Hair follicular keratinocyte (primary cell): Measurements from ENCODE around the gene HCRTR1. TPM values are rescaled to one million over a fixed set of nuclear protein-coding genes. Genes with fewer than 3 reads are reported as not detected.

Experiments used
- total RNA-seq: library from RNA; depleted of rRNA; stranded (reverse); fragments of >200 nt; gene quantifications from 2 replicates; pipeline ENCODE4 v1.2.3, GENCODE V29; 2015

HCRTR1 gene
- not detected in 2 replicates for total RNA-seq

DNA sequence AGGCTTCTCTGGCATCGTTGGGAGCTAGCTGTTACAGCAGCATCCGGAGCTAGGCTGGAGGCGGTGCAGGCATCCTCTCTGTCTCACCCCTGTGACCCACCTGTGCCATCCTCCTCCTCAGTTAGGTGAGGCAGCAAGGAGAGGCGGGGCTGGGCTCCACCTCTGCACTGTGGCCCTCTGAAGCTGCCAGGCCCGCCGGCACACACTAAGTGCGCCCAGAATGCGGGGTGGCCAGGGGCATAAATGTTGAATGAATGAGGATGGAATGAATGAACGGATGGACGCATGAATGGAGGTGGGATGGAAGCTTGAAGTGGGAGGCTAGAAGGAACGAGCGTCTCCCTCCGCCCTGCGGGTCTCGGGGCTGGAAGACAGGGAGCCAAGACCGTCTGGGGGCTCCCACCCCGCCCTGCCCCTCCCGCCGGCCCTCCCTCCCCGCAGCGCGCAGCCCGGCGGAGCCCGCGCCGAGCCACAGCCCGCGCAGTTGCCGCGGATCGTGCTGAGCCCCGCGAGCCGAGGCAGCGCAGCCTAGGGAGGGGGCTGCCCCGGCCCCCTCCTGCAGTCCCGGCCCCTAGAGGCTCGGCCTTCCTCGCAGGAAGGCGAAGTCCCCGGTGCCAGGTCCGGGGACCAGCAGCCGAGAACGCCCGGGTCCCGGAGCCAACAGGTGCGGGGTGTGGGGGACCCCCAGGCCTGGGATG is at the start of gene HCRTR1:
HCRTR1 (plus strand) TSS at position 472 of the 698 bp plus-strand sequence. CDS start 1,504 bp downstream, outside the sequence.

DNA sequence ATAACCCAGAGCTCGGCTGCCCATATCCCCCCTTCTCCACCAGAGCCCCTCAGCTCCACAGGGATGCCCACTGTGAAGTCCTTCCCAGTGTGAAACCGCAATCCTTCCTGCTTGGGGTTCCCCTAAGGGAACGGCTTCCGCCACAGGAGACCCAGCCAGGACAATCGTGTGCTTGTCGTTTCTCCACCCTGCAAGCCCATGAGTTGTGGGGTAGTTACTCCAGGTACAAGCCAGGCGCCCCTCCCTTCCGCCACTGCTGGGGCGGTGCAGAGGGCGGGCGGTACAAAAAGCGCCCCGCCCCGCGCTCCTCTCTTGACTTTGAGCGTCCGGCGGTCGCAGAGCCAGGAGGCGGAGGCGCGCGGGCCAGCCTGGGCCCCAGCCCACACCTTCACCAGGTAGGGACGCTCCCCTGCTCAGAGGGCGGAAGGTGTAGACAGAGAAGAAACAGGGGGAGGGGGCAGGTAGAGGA is 41.3 kb upstream of the HCRTR1 start, which contains the start of gene TINAGL1:
TINAGL1 (plus strand) TSS at position 315 of the 469 bp plus-strand sequence. CDS start 634 bp downstream, outside the sequence.

DNA sequence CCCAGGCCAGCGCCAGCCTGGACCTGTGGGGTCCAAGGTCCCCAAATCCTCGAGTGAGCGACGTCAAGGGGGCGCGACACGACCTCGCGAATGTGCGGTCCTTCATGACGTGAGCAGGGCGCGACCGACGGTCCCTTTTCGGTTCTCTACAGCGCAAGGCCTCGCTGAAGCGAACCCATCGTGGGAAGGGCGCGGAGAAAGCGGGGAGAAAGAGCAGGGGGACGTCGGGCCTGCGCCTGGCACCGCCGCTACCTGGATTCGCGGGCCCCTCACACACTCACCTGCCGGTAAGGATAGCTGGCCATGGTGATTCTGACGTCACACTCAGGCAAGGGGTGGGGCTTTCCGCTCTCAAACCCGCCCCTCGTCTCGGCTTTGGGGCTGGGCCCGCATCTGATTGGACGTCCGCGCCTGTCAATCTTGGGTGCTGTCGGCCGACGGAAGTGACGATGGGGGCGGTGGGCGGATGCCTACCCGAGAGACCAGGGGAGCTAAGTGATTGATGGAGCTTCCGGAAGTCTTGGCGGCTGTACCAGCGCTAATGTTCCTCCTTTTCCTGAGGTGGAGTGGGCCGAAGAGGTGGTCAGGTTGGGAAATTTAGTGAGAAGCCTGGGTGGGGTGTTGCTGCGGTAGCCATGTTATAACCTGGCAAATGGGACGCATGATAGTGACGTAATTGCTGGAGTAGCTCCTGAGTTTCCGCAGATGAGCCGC is 27.2 kb downstream of the HCRTR1 start, which contains the start of gene PEF1:
PEF1 (minus strand) TSS at position 317 of the 714 bp plus-strand sequence; CDS start at position 305, 12 bp downstream.

Other genes starting within 250 kb of the HCRTR1 start
- 3.2 TPM in 1 of 2 replicates, not detected in the other for gene FABP3, start 244.6 kb upstream of the HCRTR1 start, total RNA-seq
- 362 and 491 TPM in 2 replicates for gene SERINC2, start 204.5 kb upstream of the HCRTR1 start, total RNA-seq
- gene TINAGL1, start 41.2 kb upstream of the HCRTR1 start, total RNA-seq, result 389 and 539 TPM in 2 replicates
- 82.5 and 89.6 TPM in 2 replicates for gene PEF1, start 27.2 kb downstream of the HCRTR1 start, total RNA-seq
- 99.4 and 140 TPM in 2 replicates for gene COL16A1, start 86.3 kb downstream of the HCRTR1 start, total RNA-seq
- gene ADGRB2, start 146.7 kb downstream of the HCRTR1 start, total RNA-seq, result 0.19 and 0.39 TPM in 2 replicates
- 4.7 and 6.2 TPM in 2 replicates for gene SPOCD1, start 198.3 kb downstream of the HCRTR1 start, total RNA-seq